Heart left ventricle (tissue), 16 donors: Measurements from ENCODE around the gene ODF2L. TPM values are rescaled to one million over a fixed set of nuclear protein-coding genes. Genes with fewer than 3 reads are reported as not detected.
"Not testable (repeated sequence)": the region's sequence is repeated elsewhere in the genome, so short reads cannot be mapped to it uniquely, and the experiment has no call there.

ENCODE experiments used
- ATAC-seq, 4 donors: fragments of 200-7000 bp; cut with Tn5 transposase; one replicate each; pipeline ENCODE4 v1.9.1; 2020 to 2022; ENCODE audit warnings: moderate library complexity in 4 of 4, mild to moderate bottlenecking in 3 of 4, moderate number of reproducible peaks in 1 of 4
- DNase-seq, 5 donors: peaks; one replicate each; pipeline ENCODE4 v3.0.0-alpha.2; 2020
- H3K27ac ChIP-seq, 12 donors: fragments of 200-600 bp; sonication (generic) in 4 of 12; one replicate each; pipeline versions ENCODE4 v1.5.0 to v1.8.0; 2016 to 2022; ENCODE audit warnings: mild to moderate bottlenecking in 2 of 12
- H3K27me3 ChIP-seq, 9 donors: fragments of 200-600 bp; sonication (generic) in 2 of 9; one replicate each; pipeline versions ENCODE4 v1.5.1 to v1.8.0; 2016 to 2022; ENCODE audit warnings: mild to moderate bottlenecking in 3 of 9
- H3K36me3 ChIP-seq, 9 donors: fragments of 200-600 bp; sonication (generic) in 2 of 9; one replicate each; pipeline versions ENCODE4 v1.5.0 to v1.8.0; 2018 to 2022; ENCODE audit warnings: mild to moderate bottlenecking in 2 of 9
- H3K4me1 ChIP-seq, 12 donors: fragments of 200-600 bp; sonication (generic) in 4 of 12; one replicate each; pipeline versions ENCODE4 v1.5.0 to v1.8.0; 2016 to 2022; ENCODE audit warnings: mild to moderate bottlenecking in 3 of 12
- H3K4me3 ChIP-seq, 12 donors: fragments of 200-600 bp; sonication (generic) in 4 of 12; one replicate each; pipeline versions ENCODE4 v1.5.0 to v1.8.0; 2017 to 2022; ENCODE audit warnings: mild to moderate bottlenecking in 9 of 12, moderate library complexity in 4 of 12
- H3K9me3 ChIP-seq, 12 donors: fragments of 200-600 bp; sonication (generic) in 4 of 12; one replicate each; pipeline versions ENCODE4 v1.5.0 to v1.8.0; 2016 to 2022; ENCODE audit warnings: mild to moderate bottlenecking in 1 of 12
- CTCF ChIP-seq, 12 donors: fragments of 200-600 bp; sonication (generic) in 4 of 12; IDR thresholded peaks; one replicate each; pipeline versions ENCODE4 v1.5.0 to v1.8.0; 2018 to 2022; ENCODE audit warnings: antibody characterized with exemption in 12 of 12, mild to moderate bottlenecking in 5 of 12
- POLR2A ChIP-seq, 2 donors: fragments of 450-650 bp; IDR thresholded peaks; one replicate each; pipeline ENCODE4 v1.6.1; 2017; ENCODE audit warnings: antibody characterized with exemption in 2 of 2, mild to moderate bottlenecking in 2 of 2, moderate library complexity in 2 of 2
- WGBS, 4 donors: extraction: QIAGEN DNeasy Blood & Tissue Kit in 2 of 4; methylation state at CpG; one replicate each; pipeline versions ENCODE4 v1.1.5 to v1.1.7; 2013 to 2018; 5-methylcytosine and 5-hydroxymethylcytosine counted together
- intact Hi-C, 10 donors: fragments of 100-400 bp; cut with DNase I; formaldehyde crosslinking; loops; one replicate each; pipeline versions ENCODE4 v1.11.1 to v1.14.2; 2022
- polyA plus RNA-seq, 2 donors: library from polyadenylated mRNA; stranded (reverse); fragments of 200-250 nt; gene quantifications; one replicate each; pipeline ENCODE4 v1.2.3, GENCODE V29; 2013
- total RNA-seq, 9 donors: library from RNA; depleted of rRNA in 2 of 9; stranded (reverse); fragments of >200 nt in 2 of 9; fragmentation: NEBNext Ultra II Directional in 3 of 9; extraction: Animal tissue kit (Norgen Biotek cat#: 25700) in 3 of 9; gene quantifications; one replicate each; pipeline versions ENCODE4 v1.1.0 to v1.2.4, GENCODE V29; 2016 to 2023
- donor health status: ischemic (EF 13 %, LVEDD 7.1; RV severe dilation, severe dysfunction).
- donor health status: healthy with polysubstance abuse.
- donor health status: DM: no; HTN: yes; CAD: no.
- donor health status: DM: no; HTN: no; CAD: no.
- donor health status: ischemic (EF 25% LVEDD 6.9; RV normal size, moderate dysfunction).
- donor health status: ischemic (EF 25% LVEDD 5.7; RV mildly dilated, moderate dysfunction).
- donor health status: healthy.
- donor health status: DM: yes; HTN: yes; CAD: no.
- donor health status: ischemic (EF 35%, LVEDD 5.7; RV mildly dilated, moderate dysfunction).
- donor health status: nonischemic (EF 11% LVEDD 7.7; RV severe dilation, severe dysfunction).
- donor health status: DM: yes; HTN: yes; CAD: no.
- donor health status: PGD.
- donor health status: ischemic (EF 29% LVEDD 5.4; RV normal size, mild dysfunction).
- donor health status: nonischemic (EF 23%, LVEDD 6.1; RV moderate dilation, normal function).

ODF2L gene
- total and polyA plus RNA-seq, 11 donors: 6.2 to 23.7 (median 12.3) TPM

GRCh38 chr1:86356247-86356646 is 39.9 kb downstream of the ODF2L start:
- WGBS, 4 donors: 83 to 87% (median 87%) methylated on average over 10 of the region's 10 CpGs
- Histone ChIP-seq H3K36me3 (peaks cover 0 to 83% (median 50%) of the 10 kb centered on the region in 9 donors), H3K27ac (no peak overlapping the region), H3K27me3 (no peaks in the 10 kb centered on the region), H3K4me1 (no peaks in the 10 kb centered on the region), H3K9me3 (no peaks in the 10 kb centered on the region), H3K4me3 (no peak overlapping the region)
- intact Hi-C loops: no loop called here
- DNase-seq (no peak), ATAC-seq (no peak)
- peak in 4 of 12 donors; percentile 26 to 40 (median 30) for TF ChIP-seq CTCF (IDR thresholded peaks at IDR 0.05)
- no peak for TF ChIP-seq POLR2A (IDR thresholded peaks at IDR 0.05)

GRCh38 chr1:86352086-86352485 is 44.0 kb downstream of the ODF2L start:
- WGBS, 4 donors: 84 to 86% (median 84%) methylated on average over 1 of the region's 1 CpG
- ATAC-seq (peak in 1 of 4 donors; percentile 50), DNase-seq (no peak)
- H3K4me1 ChIP-seq: no peaks in the 10 kb centered on the region
- TF ChIP-seq POLR2A (IDR thresholded peaks at IDR 0.05) (no peak), CTCF (IDR thresholded peaks at IDR 0.05) (no peak)
- peaks cover 0 to 54% (median 44%) of the 10 kb centered on the region in 9 donors for H3K36me3 ChIP-seq
- H3K9me3 ChIP-seq: peaks cover 0 to 6% (median 0%) of the 10 kb centered on the region in 12 donors
- H3K27ac ChIP-seq: no peak overlapping the region
- H3K4me3 ChIP-seq: no peak overlapping the region
- intact Hi-C loops: no loop called here
- no peaks in the 10 kb centered on the region for H3K27me3 ChIP-seq

GRCh38 chr1:86350230-86350629 is 45.9 kb downstream of the ODF2L start:
- intact Hi-C loops: not testable (repeated sequence)
- WGBS, 4 donors: 96 to 98% (median 97%) methylated on average over 3 of the region's 3 CpGs

GRCh38 chr1:86346388-86346787 is 49.7 kb downstream of the ODF2L start:
- Histone ChIP-seq H3K4me1 (no peaks in the 10 kb centered on the region), H3K4me3 (no peak overlapping the region), H3K27me3 (no peaks in the 10 kb centered on the region), H3K36me3 (peaks cover 0 to 6% (median 0%) of the 10 kb centered on the region in 9 donors), H3K27ac (no peak overlapping the region), H3K9me3 (peaks cover 0 to 21% (median 0%) of the 10 kb centered on the region in 12 donors)
- ATAC-seq (no peak), DNase-seq (no peak)
- intact Hi-C loops: no loop called here
- WGBS, 4 donors: 92 to 97% (median 96%) methylated on average over 1 of the region's 1 CpG
- TF ChIP-seq POLR2A (IDR thresholded peaks at IDR 0.05) (no peak), CTCF (IDR thresholded peaks at IDR 0.05) (no peak)

More at GRCh38 chr1:86350230-86350629, 45.9 kb downstream of the ODF2L start:
- not testable (repeated sequence) for H3K4me3 ChIP-seq, H3K27ac ChIP-seq, H3K4me1 ChIP-seq, H3K27me3 ChIP-seq, ATAC-seq, DNase-seq
- peaks cover 0 to 38% (median 29%) of the 10 kb centered on the region in 9 donors for H3K36me3 ChIP-seq
- H3K9me3 ChIP-seq: peaks cover 0 to 13% (median 0%) of the 10 kb centered on the region in 12 donors

GRCh38 chr1:86345042-86345441 is 51.1 kb downstream of the ODF2L start:
- no peak for TF ChIP-seq CTCF (IDR thresholded peaks at IDR 0.05)
- no peak for TF ChIP-seq POLR2A (IDR thresholded peaks at IDR 0.05)
- intact Hi-C loops: no loop called here
- Histone ChIP-seq H3K27me3 (no peaks in the 10 kb centered on the region), H3K36me3 (no peaks in the 10 kb centered on the region), H3K4me1 (no peaks in the 10 kb centered on the region), H3K4me3 (no peak overlapping the region), H3K9me3 (peaks cover 0 to 15% (median 0%) of the 10 kb centered on the region in 12 donors), H3K27ac (no peak overlapping the region)
- ATAC-seq (no peak), DNase-seq (no peak)
- WGBS, 4 donors: 65 to 75% (median 70%) methylated on average over 2 of the region's 2 CpGs
